ENCODE results near the gene ALG14.

ALG14 gene

GRCh38 chr1:94940738-94941137 lies 132.0 kb downstream of the ALG14 start:
- DNase-seq (ENCODE audit: low read depth) = no peak
- no peak for TF ChIP-seq CTCF (IDR thresholded peaks at IDR 0.05; ENCODE audit: low read depth, low read length)
- no peak for TF ChIP-seq POLR2A (IDR thresholded peaks at IDR 0.05; ENCODE audit: extremely low read depth, insufficient read length)
- TF ChIP-seq MYC (IDR thresholded peaks at IDR 0.05; ENCODE audit: low read depth, low read length) = no peak
- no peak for TF ChIP-seq MAX (IDR thresholded peaks at IDR 0.05; ENCODE audit: low read depth, low read length)
- H3K4me3 ChIP-seq (ENCODE audit: low read depth, low read length) = no peak overlapping the region

GRCh38 chr1:94937820-94938219 lies 134.9 kb downstream of the ALG14 start:
- DNase-seq (ENCODE audit: low read depth) = no peak
- TF ChIP-seq MAX (IDR thresholded peaks at IDR 0.05; ENCODE audit: low read depth, low read length) = no peak
- TF ChIP-seq MYC (IDR thresholded peaks at IDR 0.05; ENCODE audit: low read depth, low read length) = no peak
- no peak for TF ChIP-seq CTCF (IDR thresholded peaks at IDR 0.05; ENCODE audit: low read depth, low read length)
- TF ChIP-seq POLR2A (IDR thresholded peaks at IDR 0.05; ENCODE audit: extremely low read depth, insufficient read length) = no peak

GRCh38 chr1:94936861-94937620 lies 135.7 kb downstream of the ALG14 start:
- TF ChIP-seq MAX (IDR thresholded peaks at IDR 0.05; ENCODE audit: low read depth, low read length) (no peak), CTCF (IDR thresholded peaks at IDR 0.05; ENCODE audit: low read depth, low read length) (no peak), POLR2A (IDR thresholded peaks at IDR 0.05; ENCODE audit: extremely low read depth, insufficient read length) (no peak), MYC (IDR thresholded peaks at IDR 0.05; ENCODE audit: low read depth, low read length) (no peak)
- no peak overlapping the region for H3K4me3 ChIP-seq (ENCODE audit: low read depth, low read length)
- DNase-seq (ENCODE audit: low read depth) = no peak

More at GRCh38 chr1:94937820-94938219, 134.9 kb downstream of the ALG14 start:
- H3K4me3 ChIP-seq (ENCODE audit: low read depth, low read length) = no peak overlapping the region

- H3K4me3 ChIP-seq (ENCODE audit: low read depth, low read length) = no peak overlapping the region
- no peak for TF ChIP-seq POLR2A (IDR thresholded peaks at IDR 0.05; ENCODE audit: extremely low read depth, insufficient read length)
- no peak for TF ChIP-seq CTCF (IDR thresholded peaks at IDR 0.05; ENCODE audit: low read depth, low read length)
- TF ChIP-seq MYC (IDR thresholded peaks at IDR 0.05; ENCODE audit: low read depth, low read length) = no peak
- TF ChIP-seq MAX (IDR thresholded peaks at IDR 0.05; ENCODE audit: low read depth, low read length) = no peak
- no peak for DNase-seq (ENCODE audit: low read depth)
Observed at GRCh38 chr1:94935476-94935875, 137.3 kb downstream of the ALG14 start.

- TF ChIP-seq CTCF (IDR thresholded peaks at IDR 0.05; ENCODE audit: low read depth, low read length) (no peak), MAX (IDR thresholded peaks at IDR 0.05; ENCODE audit: low read depth, low read length) (no peak), MYC (IDR thresholded peaks at IDR 0.05; ENCODE audit: low read depth, low read length) (no peak), POLR2A (IDR thresholded peaks at IDR 0.05; ENCODE audit: extremely low read depth, insufficient read length) (no peak)
- no peak overlapping the region for H3K4me3 ChIP-seq (ENCODE audit: low read depth, low read length)
- DNase-seq (ENCODE audit: low read depth) = no peak
Observed at GRCh38 chr1:94935034-94935433, 137.7 kb downstream of the ALG14 start.

All from NB4 (cell line).